Panc1 (cell line): Measurements from ENCODE around the gene KCNAB3.

Experiments used
- CTCF ChIP-seq: fragments of 450-650 bp; IDR thresholded peaks from 2 replicates; pipeline ENCODE4 v1.5.1; 2017; ENCODE audit warnings: mild to moderate bottlenecking
- POLR2AphosphoS5 ChIP-seq: IDR thresholded peaks from 2 replicates; pipeline ENCODE4 v1.6.1; 2012; ENCODE audit warnings: mild to moderate bottlenecking, low read depth, low read length, moderate library complexity

- TF ChIP-seq CTCF (no peak; the same call in 1 of the 2 replicates), POLR2AphosphoS5 (no peak; the same call in 1 of the 2 replicates)
These were observed 40.3 kb downstream of the KCNAB3 start for GRCh38 chr17:7889166-7889955.
